Glutamatergic neuron (in vitro differentiated cells): Measurements from ENCODE around the gene XG. TPM values are rescaled to one million over a fixed set of nuclear protein-coding genes. Genes with fewer than 3 reads are reported as not detected.

Source experiments
- DNase-seq: peaks from one replicate; pipeline ENCODE4 v3.0.0; 2022
- H3K27ac Mint-ChIP-seq: one replicate; pipeline ENCODE4 v1.8.0; 2020; ENCODE audit warnings: mild to moderate bottlenecking, mixed read lengths, inconsistent platforms; ENCODE audit not compliant: unreplicated experiment
- H3K27me3 Mint-ChIP-seq: one replicate; pipeline ENCODE4 v1.8.0; 2020; ENCODE audit warnings: mild to moderate bottlenecking, moderate library complexity, mixed read lengths, inconsistent platforms; ENCODE audit not compliant: unreplicated experiment
- H3K36me3 Mint-ChIP-seq: one replicate; pipeline ENCODE4 v1.8.0; 2020; ENCODE audit warnings: mild to moderate bottlenecking, mixed read lengths, inconsistent platforms; ENCODE audit not compliant: unreplicated experiment
- H3K4me1 Mint-ChIP-seq: one replicate; pipeline ENCODE4 v1.8.0; 2020; ENCODE audit warnings: mild to moderate bottlenecking, low read depth, mixed read lengths, inconsistent platforms; ENCODE audit not compliant: unreplicated experiment
- H3K4me3 Mint-ChIP-seq: one replicate; pipeline ENCODE4 v1.8.0; 2020; ENCODE audit warnings: mild to moderate bottlenecking, mixed read lengths, inconsistent platforms; ENCODE audit not compliant: unreplicated experiment
- H3K9me3 Mint-ChIP-seq: one replicate; pipeline ENCODE4 v1.8.0; 2020; ENCODE audit warnings: mild to moderate bottlenecking, moderate library complexity, mixed read lengths, inconsistent platforms; ENCODE audit not compliant: unreplicated experiment
- CTCF ChIP-seq: fragments of 200-600 bp; sonication (generic); IDR thresholded peaks from one replicate; pipeline ENCODE4 v1.5.0; 2021; ENCODE audit not compliant: partially characterized antibody, unreplicated experiment
- total RNA-seq: library from RNA; stranded (reverse); fragmentation: NEBNext Ultra II Directional; extraction: Animal tissue kit (Norgen Biotek cat#: 25700); gene quantifications from one replicate; pipeline ENCODE4 v1.2.1, GENCODE V29; 2021; ENCODE audit not compliant: unreplicated experiment

XG gene
- total RNA-seq, 1 donor from 2014 or later = not detected

GRCh38 chrX:2823795-2824386 is 72.1 kb downstream of the XG start:
- Mint-ChIP-seq H3K27ac (no peak overlapping the region), H3K4me3 (no peak overlapping the region), H3K9me3 (no peaks in the 10 kb centered on the region), H3K4me1 (no peaks in the 10 kb centered on the region), H3K36me3 (no peaks in the 10 kb centered on the region), H3K27me3 (no peaks in the 10 kb centered on the region)
- DNase-seq = no peak
- TF ChIP-seq CTCF = no peak

GRCh38 chrX:2824886-2825285 is 73.0 kb downstream of the XG start:
- Mint-ChIP-seq H3K27ac (no peak overlapping the region), H3K36me3 (no peaks in the 10 kb centered on the region)
- DNase-seq = no peak

GRCh38 chrX:2828344-2828958 is 76.6 kb downstream of the XG start, which contains the start of gene GYG2:
TSS of gene GYG2 (plus strand) at chrX:2828930. CDS start at chrX:2830189, 1,259 bp downstream.
- Mint-ChIP-seq H3K27me3 (no peaks in the 10 kb centered on the region), H3K4me1 (no peaks in the 10 kb centered on the region), H3K27ac (no peak within 1 kb of the TSS), H3K9me3 (no peaks in the 10 kb centered on the region), H3K4me3 (no peak within 1 kb of the TSS), H3K36me3 (peaks cover 13% of the 10 kb centered on the region)
- TF ChIP-seq CTCF = no peak
- peak; percentile 71 for DNase-seq

More at GRCh38 chrX:2824886-2825285, 73.0 kb downstream of the XG start:
- H3K4me1 Mint-ChIP-seq = no peaks in the 10 kb centered on the region
- no peaks in the 10 kb centered on the region for H3K9me3 Mint-ChIP-seq
- H3K27me3 Mint-ChIP-seq = no peaks in the 10 kb centered on the region
- no peak for TF ChIP-seq CTCF
- H3K4me3 Mint-ChIP-seq = no peak overlapping the region

DNA sequence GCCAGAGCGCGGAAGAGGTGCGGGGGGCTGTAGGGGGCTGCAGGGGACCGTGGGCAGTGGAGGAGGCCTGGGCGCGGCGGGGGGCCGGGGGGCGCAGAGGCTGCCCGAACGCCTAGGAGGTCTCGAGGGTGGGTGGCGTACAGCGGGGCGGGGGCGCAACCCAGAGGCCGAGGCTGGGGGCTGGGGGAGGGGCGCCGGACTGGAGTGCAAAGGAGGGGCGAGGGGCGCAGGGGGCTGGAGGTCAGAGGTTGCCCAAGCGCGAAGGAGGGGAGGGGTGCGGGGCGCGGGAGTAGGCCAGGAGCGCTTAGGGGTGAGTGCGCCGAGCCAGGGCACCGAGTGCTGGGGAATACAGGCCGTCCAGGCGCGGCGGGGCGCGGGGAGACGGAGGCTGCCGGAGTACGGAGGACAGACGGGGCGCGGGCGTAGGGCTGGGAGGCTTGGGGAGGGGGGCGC is 77.1 kb downstream of the XG start:
- peak; percentile 61 for DNase-seq
- H3K4me3 Mint-ChIP-seq = no peak overlapping the region
- no peak overlapping the region for H3K27ac Mint-ChIP-seq
- H3K27me3 Mint-ChIP-seq = no peaks in the 10 kb centered on the region
- peaks cover 13% of the 10 kb centered on the region for H3K36me3 Mint-ChIP-seq
- H3K4me1 Mint-ChIP-seq = no peaks in the 10 kb centered on the region
- TF ChIP-seq CTCF = no peak
- no peaks in the 10 kb centered on the region for H3K9me3 Mint-ChIP-seq
